GM10266 (cell line): Measurements from ENCODE around the gene FAM234A.

Experiments used
- DNase-seq: peaks from one replicate; pipeline ENCODE4 v3.0.0; 2012; ENCODE audit errors: extremely low spot score
- TF ChIP-seq, protein P1 (sequence below): IDR thresholded peaks from 2 replicates; pipeline ENCODE4 v1.5.1; 2012; ENCODE audit warnings: mild to moderate bottlenecking, low read depth; ENCODE audit not compliant: control insufficient read depth, insufficient read depth; ENCODE audit errors: missing control alignments

FAM234A gene

DNA sequence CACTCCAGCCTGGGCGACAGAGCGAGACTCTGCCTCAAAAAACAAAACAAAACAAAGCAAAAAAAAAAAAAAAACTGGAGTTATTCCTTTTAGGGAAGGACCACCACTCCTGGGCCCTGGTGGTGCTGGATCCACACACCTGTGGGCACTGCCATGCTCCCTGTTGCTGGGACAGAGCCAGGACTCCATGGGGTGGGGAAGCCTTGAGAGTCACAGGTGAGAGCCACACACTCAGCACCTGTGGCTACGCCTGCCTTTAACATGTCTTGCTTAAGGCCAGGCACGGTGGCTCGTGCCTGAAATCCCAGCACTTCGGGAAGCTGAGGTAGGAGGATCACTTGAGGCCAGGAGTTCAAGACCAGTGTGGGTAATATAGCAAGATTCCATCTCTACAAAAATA lies 66.6 kb downstream of the FAM234A start:
- no peak for DNase-seq
- TF ChIP-seq, protein P1, sequence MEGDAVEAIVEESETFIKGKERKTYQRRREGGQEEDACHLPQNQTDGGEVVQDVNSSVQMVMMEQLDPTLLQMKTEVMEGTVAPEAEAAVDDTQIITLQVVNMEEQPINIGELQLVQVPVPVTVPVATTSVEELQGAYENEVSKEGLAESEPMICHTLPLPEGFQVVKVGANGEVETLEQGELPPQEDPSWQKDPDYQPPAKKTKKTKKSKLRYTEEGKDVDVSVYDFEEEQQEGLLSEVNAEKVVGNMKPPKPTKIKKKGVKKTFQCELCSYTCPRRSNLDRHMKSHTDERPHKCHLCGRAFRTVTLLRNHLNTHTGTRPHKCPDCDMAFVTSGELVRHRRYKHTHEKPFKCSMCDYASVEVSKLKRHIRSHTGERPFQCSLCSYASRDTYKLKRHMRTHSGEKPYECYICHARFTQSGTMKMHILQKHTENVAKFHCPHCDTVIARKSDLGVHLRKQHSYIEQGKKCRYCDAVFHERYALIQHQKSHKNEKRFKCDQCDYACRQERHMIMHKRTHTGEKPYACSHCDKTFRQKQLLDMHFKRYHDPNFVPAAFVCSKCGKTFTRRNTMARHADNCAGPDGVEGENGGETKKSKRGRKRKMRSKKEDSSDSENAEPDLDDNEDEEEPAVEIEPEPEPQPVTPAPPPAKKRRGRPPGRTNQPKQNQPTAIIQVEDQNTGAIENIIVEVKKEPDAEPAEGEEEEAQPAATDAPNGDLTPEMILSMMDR: no peak

DNA sequence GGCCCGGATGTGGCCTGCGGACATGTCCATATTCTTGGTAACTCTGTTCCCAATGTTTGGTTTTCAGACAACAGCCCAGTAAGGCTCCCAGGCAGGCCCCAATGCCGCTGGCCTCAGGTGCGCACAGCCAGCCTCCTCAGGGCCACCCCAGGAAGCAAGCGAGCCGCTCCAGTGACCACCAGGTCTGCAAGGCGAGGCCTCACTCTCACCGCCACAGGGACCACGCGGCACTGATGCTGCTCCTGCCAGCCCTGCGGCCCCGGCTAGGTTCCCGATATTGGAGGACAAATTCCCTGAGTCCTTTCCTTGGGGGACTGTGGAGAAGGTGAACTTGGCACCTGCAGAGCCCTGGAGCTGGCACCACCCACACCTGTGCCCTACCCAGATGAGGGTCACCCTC lies 67.3 kb downstream of the FAM234A start:
- TF ChIP-seq, protein P1: no peak
- no peak for DNase-seq

DNA sequence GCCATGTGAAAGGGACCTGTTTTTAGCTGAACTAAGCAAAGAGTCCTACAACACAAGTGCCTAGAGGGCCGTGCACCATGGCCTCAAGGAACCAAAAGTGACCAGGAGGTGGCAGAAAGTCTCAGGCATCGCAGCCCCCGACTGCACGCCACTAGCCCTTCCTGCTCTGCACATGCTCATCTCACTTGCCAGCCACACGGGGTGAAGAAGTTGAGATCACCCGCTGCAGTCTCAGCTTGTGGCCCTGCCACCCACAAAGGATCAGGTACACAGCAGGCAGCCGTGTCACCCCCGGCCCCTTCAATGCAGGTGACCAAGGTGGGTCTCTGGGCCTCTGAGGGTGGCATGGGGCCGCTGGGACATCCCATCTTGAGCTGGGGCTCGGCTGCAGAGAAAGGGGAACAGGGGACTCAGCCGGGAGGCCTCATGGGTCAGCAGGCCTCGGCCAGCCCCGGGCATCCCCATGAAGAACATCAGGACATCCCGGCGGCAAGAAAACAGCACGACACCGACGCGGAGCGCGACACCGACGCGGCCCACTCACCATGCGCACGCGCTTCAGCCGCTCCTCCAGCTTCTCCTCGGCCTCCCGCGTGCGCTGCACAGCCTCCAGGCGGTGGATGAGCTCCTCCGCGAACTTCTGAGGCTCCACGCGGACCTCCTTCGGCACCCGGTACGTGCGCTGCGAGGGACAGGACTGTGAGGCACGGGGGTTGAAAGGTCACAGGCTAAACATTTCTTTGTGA lies 69.3 kb downstream of the FAM234A start:
- TF ChIP-seq, protein P1: peak; percentile 8
- no peak for DNase-seq

DNA sequence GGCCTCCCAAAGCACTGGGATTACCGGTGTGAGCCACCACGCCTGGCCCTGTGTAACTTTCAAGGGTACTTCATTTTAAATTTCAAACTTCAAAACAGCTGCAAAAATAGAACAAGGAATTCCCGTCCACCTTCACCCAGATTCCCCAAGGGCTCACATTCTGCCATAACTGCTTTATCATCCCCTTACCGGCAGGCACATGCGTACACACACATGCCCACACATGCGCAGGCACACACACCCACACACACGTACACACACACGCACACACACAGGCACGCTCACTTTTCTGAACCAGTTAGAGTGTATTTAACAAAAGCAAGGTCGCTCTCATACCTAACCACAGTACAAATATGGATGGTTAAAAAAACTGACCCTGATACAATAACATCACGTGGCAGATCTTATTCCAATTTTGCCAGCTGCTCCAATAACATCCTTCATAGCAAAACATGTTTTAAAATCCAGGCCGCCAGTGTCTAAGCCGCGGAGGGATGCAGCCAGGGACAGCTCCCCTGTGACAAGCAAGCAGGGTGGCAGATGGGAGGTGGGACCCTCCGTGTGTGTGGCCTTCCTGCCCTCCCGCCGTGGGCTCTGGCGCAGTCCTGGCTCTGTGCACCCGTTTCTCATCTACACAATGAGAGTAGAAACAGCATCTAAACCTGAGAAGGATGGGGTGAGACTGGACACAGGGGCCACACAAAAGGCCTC lies 71.5 kb downstream of the FAM234A start:
- no peak for DNase-seq
- TF ChIP-seq, protein P1: no peak

DNA sequence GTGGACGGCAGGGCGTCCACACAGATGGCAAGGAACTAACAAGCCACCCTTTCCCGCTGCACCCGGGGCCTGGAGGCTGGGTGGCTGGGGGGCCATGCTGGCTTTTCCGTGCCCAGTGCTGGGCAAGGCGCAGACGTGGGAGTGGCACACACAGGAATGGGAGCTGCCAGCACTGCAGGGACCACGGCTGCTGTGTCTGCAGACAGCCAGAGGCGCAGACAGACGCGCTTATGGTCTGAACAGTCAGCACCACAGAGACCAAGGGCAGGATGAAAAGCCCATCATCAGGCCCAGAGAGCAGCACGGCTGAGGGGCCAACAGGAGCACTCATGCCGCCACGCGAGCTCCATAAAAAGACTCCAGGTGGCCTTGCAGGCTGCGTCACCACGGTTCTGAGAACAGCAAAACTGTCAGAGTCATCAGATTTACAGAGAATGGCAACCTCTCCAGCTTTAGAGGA lies 72.3 kb downstream of the FAM234A start:
- no peak for DNase-seq
- TF ChIP-seq, protein P1: no peak

DNA sequence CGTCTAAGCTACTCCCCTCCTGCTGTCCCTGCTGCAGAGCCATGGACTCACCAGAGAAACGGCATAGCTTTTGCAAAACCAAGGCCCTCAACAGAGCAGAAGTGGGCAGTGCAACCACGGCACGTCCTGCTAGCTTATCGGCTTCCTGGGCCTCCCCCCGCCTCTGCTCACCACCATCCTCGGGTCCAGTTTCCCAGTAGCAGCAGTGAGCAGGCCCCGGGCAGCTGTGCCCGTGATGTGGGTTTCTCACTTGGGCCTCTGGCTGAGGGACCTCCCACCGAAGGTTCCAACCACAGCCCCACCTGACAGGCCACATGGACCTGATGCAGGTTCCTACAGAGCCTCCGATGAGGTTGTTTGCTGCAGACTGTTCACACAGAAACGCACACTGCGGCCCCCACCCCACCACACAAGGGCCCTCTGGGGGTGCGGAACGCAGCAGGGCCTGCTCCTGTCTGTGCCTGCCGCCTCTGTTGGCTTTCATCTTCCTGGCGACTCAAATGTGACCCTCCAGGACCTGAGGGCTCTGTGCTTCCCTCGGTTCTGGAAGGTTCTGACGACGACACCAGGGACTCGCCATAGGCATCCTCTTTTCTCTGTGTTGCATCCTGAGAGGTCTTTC lies 73.2 kb downstream of the FAM234A start:
- DNase-seq: no peak
- TF ChIP-seq, protein P1: no peak
